Natural killer cell (primary cell): ENCODE results near the gene ANP32A. TPM values are rescaled to one million over a fixed set of nuclear protein-coding genes. Genes with fewer than 3 reads are reported as not detected.

Experiments used
- ATAC-seq, 3 donors: fragments of 150-1000 bp in 2 of 3; fragments of 200-7000 bp in 1 of 3; cut with Tn5 transposase; 1 replicate in 1 of 3; 2 replicates in 2 of 3; pipeline ENCODE4 v1.10.0; 2021; ENCODE audit warnings: mild to moderate bottlenecking in 2 of 3, moderate library complexity in 2 of 3
- DNase-seq, 2 donors: peaks; one replicate each; pipeline versions ENCODE4 v3.0.0 to v3.0.0-alpha.2; 2013 to 2021; ENCODE audit warnings: mixed read lengths in 1 of 2
- H3K27ac ChIP-seq: one replicate; pipeline ENCODE4 v1.5.1; 2013; ENCODE audit warnings: mild to moderate bottlenecking, low read length
- H3K27me3 ChIP-seq: one replicate; pipeline ENCODE4 v1.6.1; 2013; ENCODE audit warnings: low read length; ENCODE audit not compliant: control insufficient read depth, insufficient read depth
- H3K36me3 ChIP-seq: one replicate; pipeline ENCODE4 v1.6.1; 2013; ENCODE audit warnings: low read length; ENCODE audit not compliant: control insufficient read depth, insufficient read depth
- H3K4me1 ChIP-seq: one replicate; pipeline ENCODE4 v1.6.1; 2013; ENCODE audit warnings: low read length; ENCODE audit not compliant: control insufficient read depth, insufficient read depth
- H3K4me3 ChIP-seq: one replicate; pipeline ENCODE4 v1.5.1; 2013; ENCODE audit warnings: low read length
- H3K9me3 ChIP-seq: one replicate; pipeline ENCODE4 v1.6.1; 2013; ENCODE audit warnings: low read length; ENCODE audit not compliant: control insufficient read depth, insufficient read depth
- H3K27ac Mint-ChIP-seq, 2 donors: one replicate each; pipeline ENCODE4 v1.8.0; 2022; ENCODE audit warnings: mild to moderate bottlenecking in 2 of 2, mixed read lengths in 2 of 2, moderate library complexity in 1 of 2
- H3K27me3 Mint-ChIP-seq, 2 donors: one replicate each; pipeline ENCODE4 v1.8.0; 2022; ENCODE audit warnings: low read depth in 2 of 2, mixed read lengths in 2 of 2
- H3K36me3 Mint-ChIP-seq: one replicate; pipeline ENCODE4 v1.8.0; 2022; ENCODE audit warnings: mixed read lengths
- H3K4me1 Mint-ChIP-seq, 2 donors: one replicate each; pipeline ENCODE4 v1.8.0; 2022; ENCODE audit warnings: mixed read lengths in 2 of 2
- H3K4me3 Mint-ChIP-seq: one replicate; pipeline ENCODE4 v1.8.0; 2022; ENCODE audit warnings: mild to moderate bottlenecking, moderate library complexity, mixed read lengths
- H3K9me3 Mint-ChIP-seq, 2 donors: one replicate each; pipeline ENCODE4 v1.8.0; 2022; ENCODE audit warnings: mixed read lengths in 2 of 2
- CTCF ChIP-seq: fragments of 200-600 bp; IDR thresholded peaks from one replicate; pipeline ENCODE4 v1.8.0; 2022; ENCODE audit warnings: antibody characterized with exemption
- WGBS: methylation state at CpG from one replicate; pipeline ENCODE4 v1.1.7; 2013; ENCODE audit warnings: missing lambda C conversion rate; ENCODE audit not compliant: insufficient coverage; 5-methylcytosine and 5-hydroxymethylcytosine counted together
- intact Hi-C: fragments of 100-400 bp; cut with micrococcal nuclease; formaldehyde crosslinking; loops from one replicate; pipeline ENCODE4 v1.14.2; 2022
- total RNA-seq, 4 donors: library from RNA; stranded (reverse); fragments of 120-200 nt in 1 of 4; gene quantifications; one replicate each; pipeline versions ENCODE4 v1.2.3 to v1.2.4, GENCODE V29; 2013 to 2022

ANP32A gene
- total RNA-seq, 3 donors from 2014 or later (not counting 1 experiment from before 2014, with no cell fraction given): 133 to 150 (median 148) TPM

DNA sequence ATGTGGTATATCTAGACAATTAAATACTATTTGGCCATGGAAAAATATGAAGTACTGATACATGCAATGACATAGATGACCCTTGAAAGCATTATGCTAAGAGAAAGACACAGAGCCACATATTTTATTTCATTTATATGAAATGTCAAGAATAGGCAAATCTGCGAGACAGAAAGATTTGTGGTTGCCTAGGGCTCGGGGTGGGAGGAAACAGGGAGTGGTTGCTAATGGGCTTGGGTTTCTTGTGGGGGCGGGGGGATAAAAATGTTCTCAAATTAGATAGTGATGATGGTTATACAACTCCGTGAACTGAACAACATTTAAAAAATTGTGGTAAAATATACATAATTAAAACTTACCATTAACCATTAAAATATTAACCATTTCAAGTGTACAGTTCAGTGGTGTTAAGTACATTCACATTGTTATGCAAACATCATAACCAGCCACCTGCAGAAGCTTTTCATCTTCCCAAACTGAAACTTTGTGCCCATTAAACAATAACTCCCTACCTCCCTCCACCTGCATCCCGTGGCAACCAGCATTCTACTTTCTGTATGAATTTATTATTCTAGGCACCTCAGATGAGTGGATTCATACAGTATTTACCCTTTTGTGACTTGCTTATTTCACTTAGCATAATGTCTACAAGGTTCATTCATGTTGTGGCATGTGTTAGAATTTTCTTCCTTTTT, 24.3 kb upstream of the ANP32A start:
- no peaks in the 10 kb centered on the region for H3K36me3 ChIP-seq
- no peak overlapping the region for H3K27ac ChIP-seq
- DNase-seq (no peak), ATAC-seq (peak in 1 of 3 donors; percentile 28)
- intact Hi-C loops: no loop called here
- Mint-ChIP-seq H3K4me1 (peaks cover 19 to 25% of the 10 kb centered on the region in 2 donors), H3K27ac (no peak overlapping the region), H3K4me3 (no peak overlapping the region), H3K9me3 (no peaks in the 10 kb centered on the region), H3K36me3 (no peaks in the 10 kb centered on the region), H3K27me3 (peaks cover 42 to 70% of the 10 kb centered on the region in 2 donors)
- peaks cover 36% of the 10 kb centered on the region for H3K27me3 ChIP-seq
- 28% methylated on average over 4 of the region's 5 CpGs for WGBS
- TF ChIP-seq CTCF: no peak
- peaks cover 8% of the 10 kb centered on the region for H3K4me1 ChIP-seq
- no peaks in the 10 kb centered on the region for H3K9me3 ChIP-seq
- no peak overlapping the region for H3K4me3 ChIP-seq

- peak; percentile 33 to 59 for DNase-seq
- intact Hi-C loops: no loop called here
Observed at GRCh38 chr15:68843425-68844311, 23.0 kb upstream of the ANP32A start.

GRCh38 chr15:68842958-68843357, 22.3 kb upstream of the ANP32A start:
- Mint-ChIP-seq H3K36me3 (no peaks in the 10 kb centered on the region), H3K4me1 (peaks cover 19 to 25% of the 10 kb centered on the region in 2 donors), H3K9me3 (no peaks in the 10 kb centered on the region), H3K27me3 (peaks cover 45 to 68% of the 10 kb centered on the region in 2 donors), H3K4me3 (peak overlapping the region; percentile 11), H3K27ac (no peak overlapping the region)
- no peaks in the 10 kb centered on the region for H3K36me3 ChIP-seq
- no CpG with 5 or more reads among the region's 1 CpG for WGBS
- intact Hi-C loops: no loop called here
- no peak overlapping the region for H3K27ac ChIP-seq
- H3K4me1 ChIP-seq: peaks cover 8% of the 10 kb centered on the region
- H3K9me3 ChIP-seq: peaks cover 2% of the 10 kb centered on the region
- TF ChIP-seq CTCF: no peak
- DNase-seq: no peak
- ATAC-seq: no peak
- H3K4me3 ChIP-seq: no peak overlapping the region
- peaks cover 39% of the 10 kb centered on the region for H3K27me3 ChIP-seq

More at GRCh38 chr15:68843425-68844311, 23.0 kb upstream of the ANP32A start:
- H3K9me3 Mint-ChIP-seq: no peaks in the 10 kb centered on the region
- WGBS: 3% methylated on average over 26 of the region's 32 CpGs
- H3K4me3 Mint-ChIP-seq: peak overlapping the region; percentile 70
- Histone ChIP-seq H3K36me3 (no peaks in the 10 kb centered on the region), H3K9me3 (no peaks in the 10 kb centered on the region), H3K4me3 (no peak overlapping the region), H3K27ac (no peak overlapping the region), H3K4me1 (peaks cover 8% of the 10 kb centered on the region), H3K27me3 (peaks cover 39% of the 10 kb centered on the region)
- no peak for TF ChIP-seq CTCF
- peak; percentile 58 to 93 (median 72) for ATAC-seq
- H3K27me3 Mint-ChIP-seq: peaks cover 45 to 68% of the 10 kb centered on the region in 2 donors
- no peaks in the 10 kb centered on the region for H3K36me3 Mint-ChIP-seq
- H3K27ac Mint-ChIP-seq: peak overlapping the region in 1 of 2 donors; percentile 24
- peaks cover 19 to 25% of the 10 kb centered on the region in 2 donors for H3K4me1 Mint-ChIP-seq
